DMS 273 (cell line): Measurements from ENCODE around the gene SEM1.
"Not testable (repeated sequence)": the region's sequence is repeated elsewhere in the genome, so short reads cannot be mapped to it uniquely, and the experiment has no call there.

Experiments
- DNase-seq: peaks from one replicate; lab custom pipeline; 2025; ENCODE audit not compliant: unreplicated experiment; lab: John Stamatoyannopoulos, UW

SEM1 gene

DNA sequence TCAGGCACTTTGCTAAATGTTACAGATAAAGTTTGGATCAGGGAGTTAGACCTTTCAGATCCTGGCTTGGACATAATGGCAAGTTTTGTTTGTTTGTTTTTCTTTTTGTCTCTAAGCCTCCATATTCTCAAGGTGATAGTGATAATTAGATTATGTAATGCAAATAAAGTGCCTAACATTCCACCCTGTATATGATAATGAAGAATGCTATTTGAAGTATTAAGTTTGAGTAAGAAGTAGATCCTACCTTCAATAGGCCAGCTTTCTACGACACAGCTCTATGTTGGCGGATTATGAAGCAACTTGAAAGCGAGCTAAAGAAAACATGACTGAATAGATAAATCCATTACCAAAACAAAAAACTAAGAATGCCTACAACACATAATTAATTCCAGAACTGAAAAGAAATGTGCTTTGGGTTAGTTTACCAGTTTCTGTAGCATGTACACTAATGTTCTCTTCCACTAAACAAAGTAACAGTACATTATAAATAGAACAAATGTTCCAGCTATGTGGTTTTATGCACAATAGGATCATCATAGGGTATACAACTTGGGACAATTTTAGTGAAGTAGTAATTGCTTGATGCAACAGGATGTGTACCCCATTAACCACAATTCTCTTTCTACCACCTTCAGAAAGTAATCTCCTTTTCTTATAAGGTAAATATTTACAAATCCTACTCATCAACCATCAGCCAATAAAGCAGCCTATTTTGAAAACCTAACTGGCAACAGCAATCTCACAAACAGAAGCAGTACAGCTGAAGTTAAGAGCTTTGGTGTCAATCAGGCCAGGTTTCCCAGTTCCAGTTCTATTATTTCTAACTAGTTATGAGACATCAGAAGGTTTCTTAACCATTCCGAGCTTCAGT, 1.5 kb downstream of the SEM1 start:
- no peak for DNase-seq

DNA sequence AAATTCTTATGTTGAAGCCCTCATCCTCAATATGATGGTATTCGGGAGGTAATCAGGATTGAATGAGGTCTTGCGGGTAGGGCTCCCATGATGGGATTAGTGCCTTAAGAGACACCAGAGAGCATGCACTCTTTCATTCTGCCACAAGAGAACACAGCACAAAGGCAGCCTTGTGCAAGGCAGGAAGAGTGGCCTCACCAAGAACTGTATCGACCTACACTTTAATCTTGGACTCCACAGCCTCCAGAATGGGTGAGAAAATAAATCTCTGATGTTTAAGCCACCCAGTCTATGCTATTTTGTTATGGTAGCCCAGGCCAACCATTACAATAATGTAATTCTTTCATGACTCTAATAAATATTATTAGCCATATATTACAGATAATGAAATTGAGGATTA, 8.4 kb downstream of the SEM1 start:
- DNase-seq = no peak

DNA sequence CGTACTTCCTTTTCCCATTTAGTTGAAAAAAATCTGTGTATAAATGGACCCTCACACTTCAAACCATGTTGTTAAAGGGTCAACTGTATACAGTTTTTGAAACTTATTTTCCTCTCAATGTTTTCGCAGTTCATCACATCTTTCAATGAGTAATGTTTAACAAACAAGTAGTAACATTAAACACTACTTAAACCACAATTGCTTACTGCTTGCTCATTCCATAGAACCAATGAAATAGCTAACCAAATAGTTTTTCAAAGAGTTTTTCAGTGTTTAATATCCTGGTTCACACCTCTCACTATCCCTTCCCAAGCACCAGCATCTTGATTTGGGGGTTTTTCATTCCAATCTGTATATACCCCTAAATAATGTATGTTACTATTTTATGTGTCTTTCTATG, 9.1 kb downstream of the SEM1 start:
- DNase-seq = no peak

DNA sequence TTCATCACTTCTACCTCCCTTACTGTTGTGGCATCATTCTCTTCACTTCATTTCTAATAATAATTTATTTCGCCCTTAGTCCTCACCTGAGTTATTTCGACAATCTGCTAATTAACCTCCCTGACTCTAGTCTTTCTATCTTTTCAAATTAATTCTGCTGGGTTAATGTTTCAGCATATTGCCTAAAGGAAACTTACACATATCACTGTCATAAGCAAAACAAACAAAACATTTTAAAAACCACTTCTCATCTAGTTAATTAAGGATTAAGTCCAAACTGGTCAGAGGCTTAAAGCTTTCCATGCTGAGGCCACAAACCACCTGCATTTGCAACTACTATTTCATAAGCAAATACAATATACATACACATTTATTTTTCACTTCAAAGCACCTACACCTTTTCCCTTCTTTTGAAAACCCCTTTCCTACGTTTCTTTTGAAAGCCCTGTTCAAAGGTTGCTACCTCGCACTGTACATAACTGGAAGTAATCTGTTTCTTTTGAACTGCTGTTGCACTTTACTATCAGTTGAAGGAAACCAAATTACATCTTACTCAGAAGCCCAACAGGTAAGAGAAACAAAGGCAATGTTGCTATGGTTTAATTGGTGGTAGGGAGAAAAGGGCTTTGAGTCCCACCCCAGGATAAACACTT, 10.3 kb downstream of the SEM1 start:
- DNase-seq = no peak

DNA sequence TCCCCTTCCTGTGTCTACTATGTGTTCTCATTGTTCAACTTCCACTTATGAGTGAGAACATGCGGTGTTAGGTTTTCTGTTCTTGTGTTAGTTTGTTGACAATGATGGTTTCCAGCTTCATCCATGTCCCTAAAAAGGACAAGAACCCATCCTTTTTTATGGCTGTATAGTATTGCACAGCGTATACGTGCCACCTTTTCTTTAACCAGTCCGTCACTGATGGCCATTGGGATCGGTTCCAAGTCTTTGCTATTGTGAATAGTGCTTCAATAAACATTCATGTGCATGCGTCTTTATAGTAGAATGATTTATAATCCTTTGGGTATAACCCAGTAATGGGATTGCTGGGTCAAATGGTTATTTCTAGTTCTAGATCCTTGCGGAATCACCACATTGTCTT, 11.2 kb downstream of the SEM1 start:
- not testable (repeated sequence) for DNase-seq

DNA sequence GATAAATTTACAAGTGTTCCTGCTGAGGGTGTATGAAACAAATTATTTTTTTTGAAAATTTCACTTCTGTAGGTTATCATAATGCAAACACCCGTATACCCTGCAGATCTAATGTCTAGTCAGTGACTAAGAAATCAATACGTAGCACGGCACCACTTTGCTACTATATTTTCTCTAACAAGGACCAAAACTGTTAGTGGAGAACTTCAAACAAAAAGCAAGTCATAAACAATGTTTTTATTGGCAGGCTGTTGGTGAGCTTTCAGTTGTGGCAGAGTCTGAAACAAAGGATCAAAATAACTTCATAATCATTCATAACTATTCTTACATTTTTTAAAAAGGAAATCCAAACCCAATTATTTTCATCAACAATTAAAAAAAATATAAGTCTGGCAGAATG, 11.8 kb downstream of the SEM1 start:
- no peak for DNase-seq

DNA sequence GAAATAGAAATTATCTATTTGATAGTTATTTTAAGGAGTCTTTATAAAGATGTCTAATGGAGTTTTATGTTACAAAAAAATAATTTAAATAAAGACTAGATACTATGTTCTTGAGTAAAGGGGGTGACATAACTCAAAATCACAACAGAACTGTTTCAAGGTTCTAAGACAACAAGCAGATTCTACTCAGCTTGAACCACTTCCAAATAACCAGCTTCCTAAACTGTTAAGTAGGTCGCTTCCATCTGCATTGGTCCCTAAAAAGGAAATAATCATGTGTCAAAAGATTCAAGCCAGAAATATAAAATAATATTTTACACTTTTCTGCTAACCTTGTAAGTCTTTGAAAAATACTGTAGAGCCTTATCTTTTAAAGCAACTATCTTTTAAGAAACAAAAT, 14.1 kb downstream of the SEM1 start:
- DNase-seq = no peak

DNA sequence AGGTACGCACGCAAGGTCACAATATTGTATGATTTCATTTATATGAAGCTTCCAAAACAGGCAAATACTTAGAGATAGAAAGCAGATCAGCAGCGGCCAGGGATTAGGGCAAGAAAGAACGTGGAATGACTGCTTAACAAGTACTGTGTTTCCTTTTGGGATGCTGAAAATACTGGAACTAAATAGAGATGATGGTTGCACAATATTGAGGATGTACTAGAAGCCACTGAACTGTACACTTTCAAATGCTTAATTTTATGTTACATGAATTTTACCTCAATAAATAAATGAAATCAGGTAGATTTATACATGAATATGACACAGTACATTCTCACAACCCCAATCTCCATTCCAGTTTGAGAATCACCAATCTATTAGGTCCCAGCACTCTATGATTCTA, 15.6 kb downstream of the SEM1 start:
- DNase-seq = no peak

DNA sequence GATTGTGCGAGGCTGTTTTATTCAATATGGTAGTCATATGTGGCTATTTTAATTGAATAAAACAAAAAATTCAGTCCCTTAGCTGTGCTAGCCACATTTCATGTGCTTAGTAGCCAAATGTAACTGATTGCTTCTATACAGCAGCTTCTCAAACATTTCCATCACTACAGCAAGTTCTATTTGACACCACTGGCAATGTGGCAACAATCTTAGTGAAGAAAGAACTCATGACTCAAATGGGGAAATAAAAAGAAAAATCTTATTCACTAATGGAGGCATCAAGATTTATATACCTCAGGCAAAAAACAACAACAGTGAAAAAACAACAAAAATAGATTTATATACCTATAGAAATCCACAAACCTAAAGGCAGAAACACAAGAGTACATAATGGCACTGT, 17.9 kb downstream of the SEM1 start:
- no peak for DNase-seq

DNA sequence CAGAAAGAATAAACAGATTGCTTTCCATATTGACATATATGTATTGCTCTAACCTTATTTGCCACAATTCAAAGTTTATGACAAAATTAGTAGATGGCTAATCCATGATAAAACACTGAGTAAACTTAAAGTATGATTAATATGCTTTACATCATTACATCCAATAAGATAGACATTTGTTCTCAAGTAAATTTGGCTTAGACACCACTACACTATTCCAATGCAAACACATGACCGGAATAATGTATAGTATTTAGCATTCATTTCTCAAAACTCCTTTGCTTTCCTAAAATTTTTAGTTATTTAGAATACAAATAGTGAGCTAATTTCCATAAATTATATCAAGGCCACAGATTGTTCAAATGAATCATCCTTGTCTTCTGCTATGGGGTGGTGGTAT, 20.2 kb downstream of the SEM1 start:
- no peak for DNase-seq

DNA sequence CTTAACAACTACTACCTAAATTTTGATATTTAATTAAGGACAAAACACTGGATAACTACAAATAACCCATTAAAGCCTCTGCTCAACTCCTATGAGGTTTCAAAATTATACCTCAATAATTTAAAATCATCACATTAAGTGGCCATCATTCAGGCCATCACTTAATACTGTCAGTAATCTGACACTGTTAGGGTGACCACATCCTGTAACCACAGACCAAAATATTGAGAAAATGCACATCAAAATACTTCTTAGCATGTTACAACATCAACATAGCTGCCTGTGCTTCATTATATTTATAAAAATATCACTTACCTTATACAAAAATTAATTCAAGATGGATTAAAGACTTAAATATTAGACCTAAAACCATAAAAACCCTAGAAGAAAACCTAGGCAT, 23.3 kb downstream of the SEM1 start:
- DNase-seq = no peak

DNA sequence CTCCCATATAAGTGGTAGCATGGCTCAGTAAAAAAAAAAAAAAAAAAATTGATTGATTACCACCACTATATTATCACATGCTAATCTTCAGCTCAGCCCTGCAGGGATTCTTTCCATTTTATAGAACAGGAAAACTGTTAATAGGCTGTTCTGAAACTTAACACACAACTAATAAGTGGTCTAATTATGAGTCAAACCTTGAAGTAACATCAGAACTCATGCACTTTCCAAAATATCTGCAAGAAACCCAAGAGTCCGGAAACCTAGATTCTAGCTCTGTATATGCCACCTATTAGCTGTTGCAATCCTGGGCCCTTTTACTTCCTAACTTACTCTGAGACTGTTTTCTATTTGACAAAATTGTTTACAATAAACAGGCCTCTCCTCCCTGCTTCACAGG, 23.9 kb downstream of the SEM1 start:
- DNase-seq = no peak

DNA sequence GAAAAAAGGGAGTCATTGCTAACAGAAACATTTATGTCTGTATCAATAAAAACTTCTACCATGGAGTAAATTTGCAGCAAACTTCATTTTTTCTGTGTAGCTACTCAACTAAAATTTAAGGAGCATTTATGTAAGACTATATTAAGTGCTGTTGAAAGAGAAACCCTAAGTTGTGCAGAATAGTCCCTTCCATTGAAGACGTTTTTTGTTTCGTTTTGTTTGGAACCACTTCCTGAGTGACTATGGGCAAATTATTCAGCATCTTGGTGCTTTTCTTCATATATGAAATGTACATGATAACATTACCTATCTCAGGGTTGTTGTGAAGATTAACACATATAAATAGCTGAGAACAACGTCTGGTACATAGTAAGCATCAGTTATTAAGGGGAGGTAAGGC, 24.3 kb downstream of the SEM1 start:
- DNase-seq = no peak

DNA sequence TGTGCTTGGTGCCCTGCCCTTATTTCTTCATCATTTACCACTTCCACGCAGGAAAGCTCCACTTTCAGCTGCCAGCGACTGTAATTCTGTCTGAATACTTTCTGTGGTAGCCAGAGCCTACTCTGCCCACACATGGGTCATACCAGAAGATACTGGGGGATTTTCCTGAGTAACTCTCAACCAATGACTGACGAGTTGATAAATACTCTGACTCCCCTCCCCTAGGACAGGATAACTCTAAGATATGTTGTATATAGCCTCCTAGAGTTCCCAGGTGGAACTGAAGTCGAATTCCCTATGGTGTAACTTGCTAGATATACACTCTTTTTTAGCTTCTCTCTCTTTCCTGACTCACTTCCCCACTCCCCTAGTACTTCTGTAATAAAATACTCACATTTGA, 29.8 kb downstream of the SEM1 start:
- DNase-seq = peak; percentile 51

DNA sequence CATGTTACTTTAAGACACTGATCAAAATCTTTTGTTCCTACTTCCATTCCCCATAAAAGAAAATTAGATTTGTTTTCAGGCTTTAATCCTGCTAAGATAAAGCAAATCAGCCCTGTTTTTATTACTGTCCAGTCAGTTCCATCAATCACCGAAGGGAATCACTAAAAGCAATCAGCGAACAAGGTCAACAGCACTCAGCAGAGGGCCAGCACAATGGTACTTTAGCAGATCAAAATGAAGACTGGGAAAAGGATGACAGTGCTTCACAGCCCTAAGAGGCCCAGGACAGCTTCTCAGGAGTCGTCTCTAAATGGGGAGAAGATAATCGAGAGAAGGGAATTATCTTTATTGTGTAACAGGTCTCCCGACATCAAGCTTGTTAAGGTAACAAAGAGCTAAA, 32.7 kb downstream of the SEM1 start:
- no peak for DNase-seq

DNA sequence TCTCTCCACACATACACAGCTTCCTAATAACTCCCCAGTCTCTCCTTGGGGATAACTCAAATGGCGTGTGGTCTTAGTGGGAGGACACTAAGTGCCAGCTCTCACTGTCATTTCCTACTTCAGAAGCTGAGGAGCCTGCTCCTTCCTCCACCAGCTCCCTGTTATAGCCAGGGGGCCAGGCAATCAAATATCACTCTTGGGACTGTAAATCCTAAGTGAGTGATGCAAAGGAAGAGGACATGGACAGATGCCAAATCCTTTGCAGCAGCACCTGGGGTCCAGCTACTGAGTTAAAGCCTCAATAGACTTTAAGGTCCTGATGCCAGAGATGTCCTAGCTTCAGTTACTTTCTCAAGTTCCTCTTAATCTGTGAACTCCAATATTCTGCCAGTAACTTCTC, 34.1 kb downstream of the SEM1 start:
- peak; percentile 77 for DNase-seq

DNA sequence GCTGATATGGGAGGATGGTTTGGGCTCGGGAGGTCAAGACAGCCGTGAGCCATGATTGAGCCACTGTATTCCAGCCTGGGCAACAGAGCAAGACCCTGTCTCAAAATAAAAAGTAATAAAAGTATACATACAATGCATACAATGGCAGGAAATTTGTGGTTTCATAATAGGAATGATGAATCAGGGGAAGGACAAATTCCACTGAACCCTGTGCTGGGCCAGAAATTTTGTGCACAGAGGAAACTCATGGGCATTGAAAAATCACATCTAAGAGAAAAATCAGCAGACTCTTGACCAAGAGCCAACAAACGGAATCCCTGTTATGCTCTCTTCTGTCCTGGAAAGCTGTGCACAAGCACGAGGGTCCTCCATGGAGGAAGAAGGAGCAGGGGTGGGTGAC, 35.1 kb downstream of the SEM1 start:
- DNase-seq = no peak

DNA sequence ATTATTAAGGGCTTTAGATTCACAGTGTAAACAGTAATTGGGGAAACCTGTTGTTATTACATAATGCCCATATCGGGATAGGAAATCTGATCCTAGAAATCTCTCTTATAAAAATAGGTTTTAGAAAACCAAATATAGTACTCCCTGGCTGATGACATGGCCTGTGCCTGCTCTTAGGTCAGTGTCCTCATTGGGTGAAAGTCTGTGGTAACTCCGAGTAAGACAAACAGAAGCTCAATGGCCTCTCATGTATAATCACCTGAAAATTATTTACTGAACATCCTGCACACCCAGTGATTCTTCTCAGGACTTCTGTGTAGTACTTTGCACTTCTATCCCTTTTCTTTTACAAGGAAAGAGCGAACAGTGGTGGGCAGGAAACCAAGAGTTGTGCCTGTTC, 37.8 kb downstream of the SEM1 start:
- peak; percentile 54 for DNase-seq

DNA sequence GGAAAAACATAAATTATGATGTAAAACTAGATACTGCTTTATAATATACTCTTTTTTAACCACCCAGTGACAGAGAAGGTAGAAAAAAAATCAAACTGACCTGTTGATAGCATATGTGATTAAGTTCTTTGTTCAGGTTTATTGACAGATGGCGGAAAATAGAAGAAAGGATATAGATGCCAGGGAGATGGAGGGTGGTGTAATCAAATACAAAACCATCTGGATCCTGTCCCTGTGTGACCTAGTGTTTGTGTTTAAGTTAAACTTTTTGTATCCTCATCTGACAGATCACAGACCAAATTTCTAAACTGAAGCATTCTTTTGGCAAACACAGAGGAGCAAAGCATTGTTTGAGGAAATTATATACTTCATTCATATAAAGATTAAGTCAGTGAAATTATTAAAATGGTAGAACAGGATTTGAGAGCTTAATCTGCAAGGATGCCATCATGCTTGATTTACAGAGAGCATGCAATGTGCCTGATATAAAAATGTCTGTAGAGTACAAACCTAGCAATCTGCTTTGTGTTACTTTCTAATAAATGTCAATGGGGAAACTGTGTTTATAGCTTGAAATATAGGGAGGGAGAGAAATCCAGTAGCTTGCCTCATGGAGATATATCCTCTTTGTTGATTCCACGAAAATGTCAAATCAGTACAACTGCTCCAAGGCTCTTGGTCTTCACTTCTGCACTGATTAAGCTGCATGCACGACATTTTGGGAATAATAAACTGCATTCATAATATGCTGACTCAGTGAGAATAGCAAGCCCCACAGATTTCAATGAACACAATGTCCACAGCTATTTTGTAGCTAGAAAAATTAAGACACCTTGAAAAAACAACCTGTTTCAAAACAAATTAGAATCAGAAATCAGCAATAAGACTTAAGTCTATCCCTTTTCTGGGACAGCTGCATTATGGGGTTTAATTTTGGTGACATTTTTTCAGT, 39.0 kb downstream of the SEM1 start:
- peak; percentile 97 for DNase-seq

DNA sequence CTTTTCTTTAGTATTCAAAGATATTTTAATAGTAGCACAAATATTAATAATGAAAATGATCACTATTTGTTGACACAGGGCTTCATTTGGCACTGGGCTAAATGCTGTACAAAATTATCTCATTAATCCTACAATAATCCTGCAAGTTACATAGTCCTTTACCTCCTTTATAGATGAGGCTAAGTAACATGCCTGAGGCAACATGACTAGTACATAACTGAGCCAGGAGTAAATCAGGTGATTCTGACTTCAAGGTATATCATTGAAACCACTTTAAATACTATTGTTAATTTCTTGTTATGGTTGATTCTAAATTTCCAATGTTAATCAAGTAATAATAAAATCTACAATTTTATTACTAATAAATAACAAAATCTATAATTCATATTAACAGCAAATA, 39.8 kb downstream of the SEM1 start:
- peak; percentile 54 for DNase-seq

DNA sequence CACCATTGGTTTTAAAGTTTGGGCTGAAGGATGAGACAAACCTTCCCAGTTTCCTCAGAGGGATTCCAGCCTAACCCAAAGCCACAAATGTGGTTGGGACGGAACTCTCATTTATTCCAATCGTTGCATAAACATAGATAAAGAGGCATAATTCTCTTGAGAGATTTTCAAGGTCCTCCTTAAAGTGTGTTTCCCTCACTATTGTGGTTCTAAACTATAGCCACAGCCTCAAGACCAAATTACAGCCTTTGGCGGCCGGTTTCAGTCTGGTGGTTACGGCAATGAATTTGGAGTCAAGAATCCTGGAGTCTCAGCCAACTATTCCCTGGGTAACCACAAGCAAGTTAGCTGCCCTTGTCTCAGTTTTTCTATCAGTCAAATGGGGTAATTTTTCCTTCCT, 42.6 kb downstream of the SEM1 start:
- DNase-seq = no peak

DNA sequence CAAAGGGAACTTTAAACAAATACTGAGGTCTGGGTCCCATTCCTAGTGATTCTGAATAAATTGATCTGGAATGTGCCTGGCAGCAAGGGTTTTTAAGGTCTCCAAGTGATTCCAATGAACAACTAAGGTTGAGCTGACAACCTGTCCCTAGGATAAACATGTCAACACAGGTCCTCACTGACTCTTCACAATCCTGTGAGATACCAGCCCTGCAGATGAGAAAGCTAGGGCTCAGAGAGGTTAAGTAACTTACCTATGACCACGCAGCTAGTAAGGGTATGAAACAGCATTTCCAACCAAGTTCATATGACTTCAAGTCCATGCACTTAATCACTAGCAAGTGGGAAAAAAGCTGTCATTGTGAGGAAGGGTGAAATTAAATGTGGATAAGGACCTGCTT, 44.0 kb downstream of the SEM1 start:
- DNase-seq = no peak
